ENCODE results near the gene OOSP1.
"Not testable (repeated sequence)": the region's sequence is repeated elsewhere in the genome, so short reads cannot be mapped to it uniquely, and the experiment has no call there.

The OOSP1 gene

GRCh38 chr11:59900366-59901126, 37.7 kb upstream of the OOSP1 start:
- no peaks in the 10 kb centered on the region for H3K9me3 ChIP-seq
- H3K4me3 ChIP-seq (ENCODE audit: low read depth in 1 of 2, low read length in 1 of 2) = no peak overlapping the region
- TF ChIP-seq CTCF (IDR thresholded peaks at IDR 0.05) = no peak
- H3K27me3 ChIP-seq = no peaks in the 10 kb centered on the region
- no peaks in the 10 kb centered on the region for H3K36me3 ChIP-seq
- H3K4me1 ChIP-seq (ENCODE audit: control insufficient read depth in 1 of 2, insufficient read depth in 1 of 2, low read depth in 1 of 2, low read length in 1 of 2) = peaks cover 0 to 3% of the 10 kb centered on the region in 2 experiments
- H3K27ac ChIP-seq = no peak overlapping the region

GRCh38 chr11:59901306-59901705, 36.9 kb upstream of the OOSP1 start:
- peaks cover 0 to 3% of the 10 kb centered on the region in 2 experiments for H3K4me1 ChIP-seq (ENCODE audit: control insufficient read depth in 1 of 2, insufficient read depth in 1 of 2, low read depth in 1 of 2, low read length in 1 of 2)
- TF ChIP-seq CTCF (IDR thresholded peaks at IDR 0.05) = no peak
- H3K27me3 ChIP-seq = no peaks in the 10 kb centered on the region
- no peaks in the 10 kb centered on the region for H3K36me3 ChIP-seq
- no peaks in the 10 kb centered on the region for H3K9me3 ChIP-seq
- no peak overlapping the region for H3K4me3 ChIP-seq (ENCODE audit: low read depth in 1 of 2, low read length in 1 of 2)
- no peak overlapping the region for H3K27ac ChIP-seq

- not testable (repeated sequence) for H3K27me3 ChIP-seq; H3K9me3 ChIP-seq; H3K27ac ChIP-seq; H3K4me1 ChIP-seq (ENCODE audit: control insufficient read depth in 1 of 2, insufficient read depth in 1 of 2, low read depth in 1 of 2, low read length in 1 of 2); H3K4me3 ChIP-seq (ENCODE audit: low read depth in 1 of 2, low read length in 1 of 2); H3K36me3 ChIP-seq
Measured at GRCh38 chr11:59903569-59903968, 34.7 kb upstream of the OOSP1 start.

- TF ChIP-seq CTCF (IDR thresholded peaks at IDR 0.05) = no peak
- H3K27ac ChIP-seq = no peak overlapping the region
- peaks cover 5 to 7% of the 10 kb centered on the region in 2 experiments for H3K4me1 ChIP-seq (ENCODE audit: control insufficient read depth in 1 of 2, insufficient read depth in 1 of 2, low read depth in 1 of 2, low read length in 1 of 2)
- H3K9me3 ChIP-seq = peaks cover 23% of the 10 kb centered on the region
- no peaks in the 10 kb centered on the region for H3K36me3 ChIP-seq
- H3K27me3 ChIP-seq = no peaks in the 10 kb centered on the region
- H3K4me3 ChIP-seq (ENCODE audit: low read depth in 1 of 2, low read length in 1 of 2) = no peak overlapping the region
Measured at GRCh38 chr11:59918480-59918879, 19.8 kb upstream of the OOSP1 start.

GRCh38 chr11:59918987-59919589, 19.1 kb upstream of the OOSP1 start:
- TF ChIP-seq CTCF (IDR thresholded peaks at IDR 0.05) = peak; percentile 52
- H3K27me3 ChIP-seq = no peaks in the 10 kb centered on the region
- peaks cover 29% of the 10 kb centered on the region for H3K9me3 ChIP-seq
- no peaks in the 10 kb centered on the region for H3K36me3 ChIP-seq
- no peak overlapping the region for H3K27ac ChIP-seq
- peaks cover 5 to 7% of the 10 kb centered on the region in 2 experiments for H3K4me1 ChIP-seq (ENCODE audit: control insufficient read depth in 1 of 2, insufficient read depth in 1 of 2, low read depth in 1 of 2, low read length in 1 of 2)
- H3K4me3 ChIP-seq (ENCODE audit: low read depth in 1 of 2, low read length in 1 of 2) = no peak overlapping the region

- Histone ChIP-seq H3K4me3 (ENCODE audit: low read depth in 1 of 2, low read length in 1 of 2) (no peak overlapping the region), H3K36me3 (no peaks in the 10 kb centered on the region), H3K4me1 (ENCODE audit: control insufficient read depth in 1 of 2, insufficient read depth in 1 of 2, low read depth in 1 of 2, low read length in 1 of 2) (no peaks in the 10 kb centered on the region), H3K27me3 (no peaks in the 10 kb centered on the region), H3K9me3 (peaks cover 56% of the 10 kb centered on the region), H3K27ac (no peak overlapping the region)
- TF ChIP-seq CTCF (IDR thresholded peaks at IDR 0.05) = no peak
Measured at GRCh38 chr11:59923813-59924212, 14.4 kb upstream of the OOSP1 start.
